ENCODE measurements around the gene CRIP1.

DNA sequence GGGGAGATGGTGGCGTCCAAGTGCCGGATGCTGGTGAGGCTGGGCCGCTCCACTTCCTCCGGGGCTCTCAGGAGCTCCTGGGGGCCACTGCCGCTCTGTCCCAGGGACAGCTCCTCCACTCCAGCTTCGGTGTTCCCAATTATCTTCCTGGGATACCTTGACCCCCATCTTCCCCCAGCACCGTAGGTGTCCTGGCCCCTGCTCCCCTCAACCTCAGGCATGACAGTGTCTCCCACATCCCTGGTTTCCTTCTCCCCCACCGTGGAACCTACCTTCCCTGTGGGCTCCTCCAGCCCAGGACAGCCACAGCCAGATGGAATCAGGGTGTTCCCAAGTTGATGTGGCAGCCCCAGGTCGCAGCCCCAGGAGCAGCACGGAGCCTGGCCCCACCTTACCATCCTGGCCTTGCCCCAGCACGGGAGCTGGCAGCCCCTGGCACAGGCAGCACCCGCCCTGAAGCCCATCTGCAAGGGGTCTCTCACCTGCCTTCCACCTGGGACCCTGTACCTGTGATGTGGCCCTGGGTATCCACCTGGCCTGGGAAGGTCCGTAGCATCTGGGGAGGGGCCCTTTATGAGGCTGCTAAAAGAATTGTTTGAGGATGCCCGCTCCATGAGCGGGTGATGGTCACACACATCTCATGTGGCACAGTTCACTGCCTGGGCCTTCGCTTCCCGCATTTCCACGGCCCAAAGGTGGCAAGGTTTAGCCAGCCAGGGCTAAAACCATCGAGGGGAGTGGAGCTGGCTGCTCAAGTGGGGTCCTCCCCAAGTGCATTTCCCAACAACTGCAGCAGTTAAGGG lies 43.8 kb downstream of the CRIP1 start:
- TF ChIP-seq, protein P1, sequence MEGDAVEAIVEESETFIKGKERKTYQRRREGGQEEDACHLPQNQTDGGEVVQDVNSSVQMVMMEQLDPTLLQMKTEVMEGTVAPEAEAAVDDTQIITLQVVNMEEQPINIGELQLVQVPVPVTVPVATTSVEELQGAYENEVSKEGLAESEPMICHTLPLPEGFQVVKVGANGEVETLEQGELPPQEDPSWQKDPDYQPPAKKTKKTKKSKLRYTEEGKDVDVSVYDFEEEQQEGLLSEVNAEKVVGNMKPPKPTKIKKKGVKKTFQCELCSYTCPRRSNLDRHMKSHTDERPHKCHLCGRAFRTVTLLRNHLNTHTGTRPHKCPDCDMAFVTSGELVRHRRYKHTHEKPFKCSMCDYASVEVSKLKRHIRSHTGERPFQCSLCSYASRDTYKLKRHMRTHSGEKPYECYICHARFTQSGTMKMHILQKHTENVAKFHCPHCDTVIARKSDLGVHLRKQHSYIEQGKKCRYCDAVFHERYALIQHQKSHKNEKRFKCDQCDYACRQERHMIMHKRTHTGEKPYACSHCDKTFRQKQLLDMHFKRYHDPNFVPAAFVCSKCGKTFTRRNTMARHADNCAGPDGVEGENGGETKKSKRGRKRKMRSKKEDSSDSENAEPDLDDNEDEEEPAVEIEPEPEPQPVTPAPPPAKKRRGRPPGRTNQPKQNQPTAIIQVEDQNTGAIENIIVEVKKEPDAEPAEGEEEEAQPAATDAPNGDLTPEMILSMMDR (IDR thresholded peaks at IDR 0.05) = no peak
- no peak for TF ChIP-seq POLR2AphosphoS5 (IDR thresholded peaks at IDR 0.05)

Measured in sigmoid colon (tissue), 4 donors.